HG02870 (cell line): Measurements from ENCODE around the gene FANCC.

Experiments used
- ATAC-seq: cut with Tn5 transposase; IDR thresholded peaks from one replicate; pipeline ENCODE4 v1.9.1; 2021; ENCODE audit warnings: mild to moderate bottlenecking, moderate library complexity; ENCODE audit not compliant: unreplicated experiment

FANCC gene

DNA sequence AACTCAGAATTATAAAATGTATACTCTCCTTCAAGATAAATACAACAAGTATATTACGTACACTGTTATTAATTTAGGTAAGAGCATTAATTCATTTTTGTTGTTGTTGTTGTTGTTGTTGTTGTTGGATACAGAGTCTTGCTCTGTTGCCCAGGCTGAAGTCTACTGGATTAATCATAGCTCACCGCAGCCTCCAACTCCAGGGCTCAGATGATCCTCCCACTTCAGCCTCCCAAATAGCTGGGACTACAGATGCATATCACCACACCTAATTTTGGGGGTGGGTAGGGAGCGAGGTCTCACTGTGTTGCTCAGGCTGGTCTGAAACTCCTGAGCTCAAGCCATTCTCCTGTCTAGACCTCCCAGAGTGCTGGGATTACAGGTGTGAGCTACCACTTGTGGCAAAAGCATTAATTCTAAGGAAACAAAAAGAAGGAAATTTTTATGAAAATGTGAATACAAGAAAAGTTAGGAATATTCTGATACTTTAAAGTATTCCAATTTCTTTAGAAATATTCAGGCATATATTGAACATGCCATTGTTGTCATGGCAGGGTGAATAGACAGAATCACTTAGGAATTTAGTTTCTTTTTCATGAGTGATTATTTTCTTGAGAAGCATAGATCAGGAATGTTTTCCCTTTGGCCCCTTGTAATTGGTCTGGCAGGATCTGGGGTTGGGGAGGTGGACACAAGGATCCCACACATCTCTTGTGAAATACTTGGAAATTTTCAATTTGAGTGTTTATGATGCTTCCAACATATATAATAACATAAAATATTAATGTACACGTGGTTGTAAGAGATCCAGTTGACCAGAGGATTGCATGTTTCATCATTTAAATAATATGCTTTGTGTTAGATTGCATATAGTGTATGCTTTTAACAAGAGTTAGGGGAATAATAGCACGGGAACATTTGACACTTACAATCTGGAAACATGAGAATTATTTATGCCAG lies 263.6 kb downstream of the FANCC start:
- ATAC-seq, result no peak

- ATAC-seq, result no peak
Measured at GRCh38 chr9:95049761-95050160, 267.7 kb downstream of the FANCC start.
